Motor neuron (in vitro differentiated cells): Measurements from ENCODE around the gene YJU2. TPM values are rescaled to one million over a fixed set of nuclear protein-coding genes. Genes with fewer than 3 reads are reported as not detected.

Experiments used
- ATAC-seq, 8 experiments: fragments of 200-7000 bp; cut with Tn5 transposase; replicated peaks in 6 of 8; 2 replicates each; pipeline ENCODE4 v1.8.0; 2021; ENCODE audit warnings: mild to moderate bottlenecking in 8 of 8, moderate library complexity in 8 of 8
- H3K27ac ChIP-seq, 2 donors: fragments of 250-450 bp; sonication (Bioruptor Pico); 2 replicates each; pipeline ENCODE4 v1.9.0; 2021; ENCODE audit warnings: antibody characterized with exemption in 2 of 2, mild to moderate bottlenecking in 2 of 2, moderate library complexity in 1 of 2
- H3K4me1 ChIP-seq, 2 donors: fragments of 250-450 bp; sonication (Bioruptor Pico); replicated peaks in 1 of 2; 2 replicates each; pipeline ENCODE4 v1.6.1; 2021; ENCODE audit warnings: antibody characterized with exemption in 2 of 2, mild to moderate bottlenecking in 2 of 2, moderate library complexity in 1 of 2
- H3K4me3 ChIP-seq, 5 donors: fragments of 250-450 bp; sonication (Bioruptor Pico); 2 replicates each; pipeline ENCODE4 v1.9.0; 2021; ENCODE audit warnings: antibody characterized with exemption in 5 of 5, mild to moderate bottlenecking in 5 of 5, moderate library complexity in 4 of 5
- WGBS, 10 experiments: fragments of 450-650 bp; shearing (Covaris generic); methylation state at CpG; one replicate each; pipeline ENCODE4 v1.0.0; 2022; 5-methylcytosine and 5-hydroxymethylcytosine counted together
- in situ Hi-C, 9 experiments: fragments of 400-800 bp; cut with MboI; loops; one replicate each; pipeline ENCODE4 v1.15.0; 2021; ENCODE audit warnings: low sequenced_read_pairs in 9 of 9, low pct_unique_long_range_greater_than_20kb in 2 of 9; ENCODE audit not compliant: unreplicated experiment in 9 of 9
- total RNA-seq, 8 experiments: library from RNA; unstranded; fragments of 300-600 nt; gene quantifications; 2 replicates each; pipeline versions ENCODE4 v1.2.3 to v1.2.4, GENCODE V29; 2022

Gene YJU2
- total RNA-seq, 8 experiments from 2014 or later, result 12.0 to 26.1 (median 17.4) TPM

- no peak overlapping the region for H3K4me3 ChIP-seq
- in situ Hi-C loops, result no loop called here
- ATAC-seq, result no peak
- no peak overlapping the region for H3K27ac ChIP-seq
- 31 to 80% (median 69%) methylated on average over 2 to 9 of the region's 27 CpGs; no CpG with 5 or more reads in 4 of the 10 experiments for WGBS, 10 experiments
- peaks cover 2 to 11% of the 10 kb centered on the region in 2 donors for H3K4me1 ChIP-seq
These were observed 51.3 kb downstream of the YJU2 start for GRCh38 chr19:4297901-4298809.

- WGBS, 10 experiments, result 40 to 100% (median 70%) methylated on average over 1 to 3 of the region's 8 CpGs; no CpG with 5 or more reads in 3 of the 10 experiments
- H3K27ac ChIP-seq, result no peak overlapping the region
- in situ Hi-C loops, result no loop called here
- no peak overlapping the region for H3K4me3 ChIP-seq
- no peak for ATAC-seq
- peaks cover 2 to 11% of the 10 kb centered on the region in 2 donors for H3K4me1 ChIP-seq
These were observed 52.1 kb downstream of the YJU2 start for GRCh38 chr19:4298810-4299550.

GRCh38 chr19:4300589-4300988 lies 53.7 kb downstream of the YJU2 start:
- no peak overlapping the region for H3K27ac ChIP-seq
- peaks cover 2 to 11% of the 10 kb centered on the region in 2 donors for H3K4me1 ChIP-seq
- in situ Hi-C loops, result no loop called here
- ATAC-seq, result no peak
- no peak overlapping the region for H3K4me3 ChIP-seq
- 95% methylated on average over 3 of the region's 3 CpGs; no CpG with 5 or more reads in 9 of the 10 experiments for WGBS, 10 experiments

- in situ Hi-C loops, result no loop called here
- Histone ChIP-seq H3K27ac (no peak overlapping the region), H3K4me3 (no peak overlapping the region), H3K4me1 (peaks cover 0 to 11% of the 10 kb centered on the region in 2 donors)
- WGBS, 10 experiments, result 25 to 79% (median 52%) methylated on average over 3 to 10 of the region's 13 CpGs; no CpG with 5 or more reads in 1 of the 10 experiments
- no peak for ATAC-seq
These were observed 54.8 kb downstream of the YJU2 start for GRCh38 chr19:4301590-4302242.

GRCh38 chr19:4302243-4302640 lies 55.4 kb downstream of the YJU2 start, which contains the start of gene TMIGD2:
Gene TMIGD2, minus strand, starts transcription at chr19:4302389. Its CDS starts 4 bp downstream, at chr19:4302385.
- ATAC-seq, result no peak
- WGBS, 10 experiments, result 60% methylated on average over 1 of the region's 8 CpGs; no CpG with 5 or more reads in 8 of the 10 experiments
- Histone ChIP-seq H3K4me1 (peaks cover 0 to 11% of the 10 kb centered on the region in 2 donors), H3K4me3 (no peak within 1 kb of the TSS), H3K27ac (no peak within 1 kb of the TSS)
- in situ Hi-C loops, result no loop called here

GRCh38 chr19:4303819-4304537 lies 57.1 kb downstream of the YJU2 start:
- in situ Hi-C loops, result no loop called here
- Histone ChIP-seq H3K4me3 (peak overlapping the region; percentile 40 to 76 (median 47)), H3K27ac (no peak overlapping the region), H3K4me1 (peaks cover 0 to 11% of the 10 kb centered on the region in 2 donors)
- WGBS, 10 experiments, result 0 to 100% (median 40%) methylated on average over 1 to 4 of the region's 18 CpGs; no CpG with 5 or more reads in 5 of the 10 experiments
- ATAC-seq, result no peak

GRCh38 chr19:4304538-4305256 lies 57.8 kb downstream of the YJU2 start, which contains the start of gene FSD1:
Gene FSD1, plus strand, starts transcription at chr19:4304598. Its CDS starts 149 bp downstream, at chr19:4304747.
- in situ Hi-C loops, result no loop called here
- peak; percentile 91 to 99 (median 95) for ATAC-seq
- no CpG with 5 or more reads among the region's 63 CpGs for WGBS, 10 experiments

GRCh38 chr19:4305257-4305612 lies 58.4 kb downstream of the YJU2 start:
- Histone ChIP-seq H3K4me3 (peak overlapping the region in 4 of 5 donors; percentile 15 to 56 (median 26)), H3K4me1 (peaks cover 0 to 11% of the 10 kb centered on the region in 2 donors), H3K27ac (no peak overlapping the region)
- 97 to 100% (median 100%) methylated on average over 1 to 4 of the region's 7 CpGs; no CpG with 5 or more reads in 7 of the 10 experiments for WGBS, 10 experiments
- in situ Hi-C loops, result no loop called here
- no peak for ATAC-seq

More at GRCh38 chr19:4304538-4305256, 57.8 kb downstream of the YJU2 start, which contains the start of gene FSD1:
- Histone ChIP-seq H3K27ac (no peak within 1 kb of the TSS), H3K4me3 (peak within 1 kb of the TSS; percentile 40 to 76 (median 47)), H3K4me1 (peaks cover 0 to 11% of the 10 kb centered on the region in 2 donors)

DNA sequence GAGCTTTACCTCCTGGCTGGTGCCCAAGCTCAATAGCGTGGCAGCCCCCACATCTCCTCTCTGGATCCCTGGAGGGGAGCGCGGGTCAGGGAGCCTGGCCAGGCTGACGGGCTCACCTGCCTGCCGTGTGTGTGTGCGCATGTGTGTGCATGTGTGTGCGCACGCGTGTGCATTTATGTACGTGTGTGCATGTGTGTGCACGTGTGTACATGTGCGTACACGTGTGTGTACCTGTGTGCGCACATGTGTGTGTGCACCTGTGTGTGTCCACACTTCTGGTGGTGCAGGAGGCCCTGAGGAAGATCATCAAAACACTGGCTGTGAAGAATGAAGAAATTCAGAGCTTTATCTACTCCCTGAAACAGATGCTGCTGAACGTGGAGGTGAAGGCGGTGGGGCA lies 58.8 kb downstream of the YJU2 start:
- Histone ChIP-seq H3K4me1 (peaks cover 0 to 11% of the 10 kb centered on the region in 2 donors), H3K4me3 (no peak overlapping the region), H3K27ac (no peak overlapping the region)
- 60 to 100% (median 83%) methylated on average over 1 to 6 of the region's 16 CpGs; no CpG with 5 or more reads in 5 of the 10 experiments for WGBS, 10 experiments
- in situ Hi-C loops, result no loop called here
- ATAC-seq, result no peak

GRCh38 chr19:4310247-4311121 lies 63.6 kb downstream of the YJU2 start:
- in situ Hi-C loops, result no loop called here
- Histone ChIP-seq H3K27ac (no peak overlapping the region), H3K4me1 (no peaks in the 10 kb centered on the region), H3K4me3 (no peak overlapping the region)
- peak in 3 of 8 experiments; percentile 4 to 60 (median 54) for ATAC-seq
- WGBS, 10 experiments, result 33 to 97% (median 93%) methylated on average over 1 to 6 of the region's 22 CpGs; no CpG with 5 or more reads in 7 of the 10 experiments
